Activated gamma-delta T cell treated with Interleukin-2 at 50 U/mL for 16 hours (primary cell): ENCODE results near the gene TNIP3.
"Not testable (repeated sequence)": the region's sequence is repeated elsewhere in the genome, so short reads cannot be mapped to it uniquely, and the experiment has no call there.

Source experiments
- DNase-seq: peaks from one replicate; pipeline ENCODE4 v3.0.0-alpha.2; 2020

Gene TNIP3

GRCh38 chr4:121164291-121164690, at the start of gene TNIP3:
TNIP3 (minus strand) TSS chr4:121164321; CDS start chr4:121164125, 196 bp downstream.
- no peak for DNase-seq

GRCh38 chr4:121212806-121213205, 48.7 kb upstream of the TNIP3 start:
- no peak for DNase-seq

GRCh38 chr4:121209171-121209570, 45.0 kb upstream of the TNIP3 start:
- no peak for DNase-seq

GRCh38 chr4:121208244-121209007, 44.3 kb upstream of the TNIP3 start:
- DNase-seq = no peak

GRCh38 chr4:121205777-121206176, 41.7 kb upstream of the TNIP3 start:
- DNase-seq = not testable (repeated sequence)

- no peak for DNase-seq
Measured at GRCh38 chr4:121200795-121201472, 36.8 kb upstream of the TNIP3 start.

- peak; percentile 40 for DNase-seq
Measured at GRCh38 chr4:121199742-121200561, 35.8 kb upstream of the TNIP3 start.

- DNase-seq = no peak
Measured at GRCh38 chr4:121198251-121198650, 34.1 kb upstream of the TNIP3 start.

- no peak for DNase-seq
Measured at GRCh38 chr4:121195649-121196048, 31.5 kb upstream of the TNIP3 start.

- DNase-seq = peak; percentile 15
Measured at GRCh38 chr4:121192480-121192879, 28.4 kb upstream of the TNIP3 start.

GRCh38 chr4:121192013-121192412, 27.9 kb upstream of the TNIP3 start:
- DNase-seq = no peak

- DNase-seq = no peak
Measured at GRCh38 chr4:121191361-121191760, 27.2 kb upstream of the TNIP3 start.

GRCh38 chr4:121190389-121190788, 26.3 kb upstream of the TNIP3 start:
- no peak for DNase-seq

GRCh38 chr4:121189326-121190215, 25.4 kb upstream of the TNIP3 start:
- peak; percentile 49 for DNase-seq

- no peak for DNase-seq
Measured at GRCh38 chr4:121187206-121187605, 23.1 kb upstream of the TNIP3 start.

GRCh38 chr4:121185960-121186359, 21.8 kb upstream of the TNIP3 start:
- DNase-seq = no peak

GRCh38 chr4:121183989-121184388, 19.9 kb upstream of the TNIP3 start:
- no peak for DNase-seq

GRCh38 chr4:121183361-121183760, 19.2 kb upstream of the TNIP3 start:
- no peak for DNase-seq

- DNase-seq = no peak
Measured at GRCh38 chr4:121182296-121182695, 18.2 kb upstream of the TNIP3 start.

GRCh38 chr4:121181493-121181892, 17.4 kb upstream of the TNIP3 start:
- no peak for DNase-seq

- no peak for DNase-seq
Measured at GRCh38 chr4:121180558-121180957, 16.4 kb upstream of the TNIP3 start.
